WTC11 (cell line): ENCODE results near the gene YWHAH. TPM values are rescaled to one million over a fixed set of nuclear protein-coding genes. Genes with fewer than 3 reads are reported as not detected.

Source experiments
- ATAC-seq: fragments of 200-7000 bp; cut with Tn5 transposase; 2 replicates; pipeline ENCODE4 v1.10.0; 2021; ENCODE audit warnings: mild to moderate bottlenecking, moderate library complexity
- CTCF ChIA-PET: fragments of 300-600 bp; sonication (Branson Sonifier 250); formaldehyde crosslinking; loops from one replicate; lab custom pipeline; 2021; ENCODE audit warnings: antibody characterized with exemption; lab: Charles Lee
- POLR2A ChIA-PET: fragments of 350-600 bp; sonication (Branson Sonifier 250); formaldehyde crosslinking; loops from one replicate; lab custom pipeline; 2021; ENCODE audit warnings: antibody characterized with exemption; lab: Charles Lee
- DNase-seq: peaks from one replicate; pipeline ENCODE4 v3.0.0; 2021; ENCODE audit warnings: low spot score
- H3K27ac Mint-ChIP-seq: 2 replicates; pipeline ENCODE4 v1.8.0; 2021; ENCODE audit warnings: mixed read lengths
- H3K27me3 Mint-ChIP-seq: 2 replicates; pipeline ENCODE4 v1.8.0; 2021; ENCODE audit warnings: low read depth, mild to moderate bottlenecking, moderate library complexity, mixed read lengths
- H3K36me3 Mint-ChIP-seq: 2 replicates; pipeline ENCODE4 v1.8.0; 2021; ENCODE audit warnings: mixed read lengths
- H3K4me1 Mint-ChIP-seq: 2 replicates; pipeline ENCODE4 v1.8.0; 2022; ENCODE audit warnings: mixed read lengths
- H3K4me3 Mint-ChIP-seq: 2 replicates; pipeline ENCODE4 v1.8.0; 2021; ENCODE audit warnings: mild to moderate bottlenecking, moderate library complexity, mixed read lengths
- H3K9me3 Mint-ChIP-seq: 2 replicates; pipeline ENCODE4 v1.8.0; 2021; ENCODE audit warnings: mixed read lengths
- AR ChIP-seq: fragments of 250-450 bp; sonication (Bioruptor Pico); IDR thresholded peaks from 2 replicates; pipeline ENCODE4 v1.9.0; 2021; ENCODE audit warnings: mild to moderate bottlenecking
- ATF3 ChIP-seq: sonication (generic); formaldehyde crosslinking; conservative IDR thresholded peaks from 2 replicates; pipeline ENCODE4 v1.8.1; 2022; ENCODE audit warnings: mild to moderate bottlenecking, missing genetic modification reagents
- CREM ChIP-seq: sonication (generic); formaldehyde crosslinking; IDR thresholded peaks from 2 replicates; pipeline ENCODE4 v1.8.1; 2022; ENCODE audit warnings: mild to moderate bottlenecking, missing genetic modification reagents, moderate library complexity
- CTCF ChIP-seq: fragments of 200-600 bp; IDR thresholded peaks from 2 replicates; pipeline ENCODE4 v1.8.0; 2022; ENCODE audit warnings: antibody characterized with exemption
- E2F4 ChIP-seq: sonication (generic); formaldehyde crosslinking; IDR thresholded peaks from 2 replicates; pipeline ENCODE4 v1.8.1; 2022; ENCODE audit warnings: low read depth, mild to moderate bottlenecking, moderate library complexity, missing genetic modification reagents, borderline replicate concordance
- FOXP1 ChIP-seq: sonication (generic); formaldehyde crosslinking; IDR thresholded peaks from 2 replicates; pipeline ENCODE4 v1.8.0; 2022; ENCODE audit warnings: missing genetic modification reagents, mild to moderate bottlenecking, moderate library complexity, borderline replicate concordance
- GTF2I ChIP-seq: fragments of 250-450 bp; sonication (Bioruptor Pico); conservative IDR thresholded peaks from 2 replicates; pipeline ENCODE4 v1.4.0; 2021; ENCODE audit warnings: mild to moderate bottlenecking
- NR1H2 ChIP-seq: sonication (generic); formaldehyde crosslinking; IDR thresholded peaks from 2 replicates; pipeline ENCODE4 v1.9.0; 2021; ENCODE audit warnings: mild to moderate bottlenecking, moderate library complexity, missing genetic modification reagents
- SOX15 ChIP-seq: fragments of 250-450 bp; sonication (Bioruptor Pico); IDR thresholded peaks from 2 replicates; pipeline ENCODE4 v1.9.0; 2021; ENCODE audit warnings: mild to moderate bottlenecking
- TEAD1 ChIP-seq: sonication (generic); formaldehyde crosslinking; IDR thresholded peaks from 2 replicates; pipeline ENCODE4 v1.8.0; 2022; ENCODE audit warnings: mild to moderate bottlenecking, missing genetic modification reagents
- ZBTB43 ChIP-seq: sonication (generic); formaldehyde crosslinking; IDR thresholded peaks from 2 replicates; pipeline ENCODE4 v1.8.1; 2023; ENCODE audit warnings: mild to moderate bottlenecking, missing genetic modification reagents
- ZNF396 ChIP-seq: fragments of 250-450 bp; sonication (Bioruptor Pico); IDR thresholded peaks from 2 replicates; pipeline ENCODE4 v1.8.0; 2021; ENCODE audit warnings: mild to moderate bottlenecking, moderate library complexity, borderline replicate concordance
- total RNA-seq: library from RNA; stranded (reverse); gene quantifications from 3 replicates; pipeline ENCODE4 v1.2.3, GENCODE V29; 2021
- TF ChIP-seq, protein P1 (sequence below): fragments of 250-450 bp; sonication (Bioruptor Pico); IDR thresholded peaks from 2 replicates; pipeline ENCODE4 v1.8.0; 2021; ENCODE audit warnings: mild to moderate bottlenecking
- TF ChIP-seq, protein P2 (sequence below): sonication (generic); formaldehyde crosslinking; IDR thresholded peaks from 2 replicates; pipeline ENCODE4 v1.8.0; 2022; ENCODE audit warnings: mild to moderate bottlenecking, missing genetic modification reagents
- TF ChIP-seq, protein P3 (sequence below): sonication (generic); formaldehyde crosslinking; IDR thresholded peaks from 2 replicates; pipeline ENCODE4 v1.8.0; 2022; ENCODE audit warnings: mild to moderate bottlenecking, missing genetic modification reagents
- TF ChIP-seq, protein P4 (sequence below): sonication (generic); formaldehyde crosslinking; IDR thresholded peaks from 2 replicates; pipeline ENCODE4 v1.8.1; 2023; ENCODE audit warnings: mild to moderate bottlenecking, missing genetic modification reagents, moderate library complexity
- TF ChIP-seq, protein P5 (sequence below): sonication (generic); formaldehyde crosslinking; IDR thresholded peaks from 2 replicates; pipeline ENCODE4 v1.8.1; 2022; ENCODE audit warnings: mild to moderate bottlenecking, missing genetic modification reagents, moderate library complexity, borderline replicate concordance
- TF ChIP-seq, protein P6 (sequence below): sonication (generic); formaldehyde crosslinking; IDR thresholded peaks from 2 replicates; pipeline ENCODE4 v1.8.0; 2022; ENCODE audit warnings: mild to moderate bottlenecking, missing genetic modification reagents

YWHAH gene
- total RNA-seq, 1 experiment from 2014 or later = 203 TPM

DNA sequence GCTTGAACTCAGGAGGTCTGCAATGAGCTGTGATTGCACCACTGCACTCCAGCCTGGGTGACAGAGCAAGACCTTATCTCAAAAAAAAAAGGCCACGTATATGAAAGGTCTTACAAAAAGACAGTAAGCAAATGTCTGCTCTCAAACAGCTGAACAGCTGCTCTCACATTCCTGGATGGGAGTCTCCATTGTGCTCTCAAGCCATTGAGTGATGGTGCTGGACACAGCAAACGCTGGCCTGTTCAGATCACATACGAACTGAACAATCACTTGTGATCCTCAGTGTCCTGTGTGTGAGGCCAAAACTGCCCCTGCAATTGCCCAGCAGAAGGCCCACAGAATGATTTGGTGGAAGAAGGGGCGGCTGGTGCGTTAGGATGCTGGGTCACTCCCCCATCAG lies 34.4 kb upstream of the YWHAH start:
- TF ChIP-seq, protein P1, sequence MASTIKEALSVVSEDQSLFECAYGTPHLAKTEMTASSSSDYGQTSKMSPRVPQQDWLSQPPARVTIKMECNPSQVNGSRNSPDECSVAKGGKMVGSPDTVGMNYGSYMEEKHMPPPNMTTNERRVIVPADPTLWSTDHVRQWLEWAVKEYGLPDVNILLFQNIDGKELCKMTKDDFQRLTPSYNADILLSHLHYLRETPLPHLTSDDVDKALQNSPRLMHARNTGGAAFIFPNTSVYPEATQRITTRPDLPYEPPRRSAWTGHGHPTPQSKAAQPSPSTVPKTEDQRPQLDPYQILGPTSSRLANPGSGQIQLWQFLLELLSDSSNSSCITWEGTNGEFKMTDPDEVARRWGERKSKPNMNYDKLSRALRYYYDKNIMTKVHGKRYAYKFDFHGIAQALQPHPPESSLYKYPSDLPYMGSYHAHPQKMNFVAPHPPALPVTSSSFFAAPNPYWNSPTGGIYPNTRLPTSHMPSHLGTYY = no peak
- TF ChIP-seq E2F4 (no peak), TEAD1 (CRISPR knock-in tag) (no peak), ZBTB43 (CRISPR knock-in tag) (no peak), ATF3 (CRISPR knock-in tag) (no peak), SOX15 (CRISPR knock-in tag) (no peak), FOXP1 (CRISPR knock-in tag) (no peak), GTF2I (CRISPR knock-in tag) (no peak), NR1H2 (no peak), ZNF396 (CRISPR knock-in tag) (no peak), CTCF (no peak), AR (CRISPR knock-in tag) (no peak), CREM (no peak)
- TF ChIP-seq, protein P2, sequence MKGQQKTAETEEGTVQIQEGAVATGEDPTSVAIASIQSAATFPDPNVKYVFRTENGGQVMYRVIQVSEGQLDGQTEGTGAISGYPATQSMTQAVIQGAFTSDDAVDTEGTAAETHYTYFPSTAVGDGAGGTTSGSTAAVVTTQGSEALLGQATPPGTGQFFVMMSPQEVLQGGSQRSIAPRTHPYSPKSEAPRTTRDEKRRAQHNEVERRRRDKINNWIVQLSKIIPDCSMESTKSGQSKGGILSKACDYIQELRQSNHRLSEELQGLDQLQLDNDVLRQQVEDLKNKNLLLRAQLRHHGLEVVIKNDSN (CRISPR knock-in tag) = no peak
- TF ChIP-seq, protein P3, sequence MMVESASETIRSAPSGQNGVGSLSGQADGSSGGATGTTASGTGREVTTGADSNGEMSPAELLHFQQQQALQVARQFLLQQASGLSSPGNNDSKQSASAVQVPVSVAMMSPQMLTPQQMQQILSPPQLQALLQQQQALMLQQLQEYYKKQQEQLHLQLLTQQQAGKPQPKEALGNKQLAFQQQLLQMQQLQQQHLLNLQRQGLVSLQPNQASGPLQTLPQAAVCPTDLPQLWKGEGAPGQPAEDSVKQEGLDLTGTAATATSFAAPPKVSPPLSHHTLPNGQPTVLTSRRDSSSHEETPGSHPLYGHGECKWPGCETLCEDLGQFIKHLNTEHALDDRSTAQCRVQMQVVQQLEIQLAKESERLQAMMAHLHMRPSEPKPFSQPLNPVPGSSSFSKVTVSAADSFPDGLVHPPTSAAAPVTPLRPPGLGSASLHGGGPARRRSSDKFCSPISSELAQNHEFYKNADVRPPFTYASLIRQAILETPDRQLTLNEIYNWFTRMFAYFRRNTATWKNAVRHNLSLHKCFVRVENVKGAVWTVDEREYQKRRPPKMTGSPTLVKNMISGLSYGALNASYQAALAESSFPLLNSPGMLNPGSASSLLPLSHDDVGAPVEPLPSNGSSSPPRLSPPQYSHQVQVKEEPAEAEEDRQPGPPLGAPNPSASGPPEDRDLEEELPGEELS = no peak
- TF ChIP-seq, protein P4, sequence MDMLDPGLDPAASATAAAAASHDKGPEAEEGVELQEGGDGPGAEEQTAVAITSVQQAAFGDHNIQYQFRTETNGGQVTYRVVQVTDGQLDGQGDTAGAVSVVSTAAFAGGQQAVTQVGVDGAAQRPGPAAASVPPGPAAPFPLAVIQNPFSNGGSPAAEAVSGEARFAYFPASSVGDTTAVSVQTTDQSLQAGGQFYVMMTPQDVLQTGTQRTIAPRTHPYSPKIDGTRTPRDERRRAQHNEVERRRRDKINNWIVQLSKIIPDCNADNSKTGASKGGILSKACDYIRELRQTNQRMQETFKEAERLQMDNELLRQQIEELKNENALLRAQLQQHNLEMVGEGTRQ (CRISPR knock-in tag) = no peak
- TF ChIP-seq, protein P5, sequence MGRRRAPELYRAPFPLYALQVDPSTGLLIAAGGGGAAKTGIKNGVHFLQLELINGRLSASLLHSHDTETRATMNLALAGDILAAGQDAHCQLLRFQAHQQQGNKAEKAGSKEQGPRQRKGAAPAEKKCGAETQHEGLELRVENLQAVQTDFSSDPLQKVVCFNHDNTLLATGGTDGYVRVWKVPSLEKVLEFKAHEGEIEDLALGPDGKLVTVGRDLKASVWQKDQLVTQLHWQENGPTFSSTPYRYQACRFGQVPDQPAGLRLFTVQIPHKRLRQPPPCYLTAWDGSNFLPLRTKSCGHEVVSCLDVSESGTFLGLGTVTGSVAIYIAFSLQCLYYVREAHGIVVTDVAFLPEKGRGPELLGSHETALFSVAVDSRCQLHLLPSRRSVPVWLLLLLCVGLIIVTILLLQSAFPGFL (CRISPR knock-in tag) = no peak
- TF ChIP-seq, protein P6, sequence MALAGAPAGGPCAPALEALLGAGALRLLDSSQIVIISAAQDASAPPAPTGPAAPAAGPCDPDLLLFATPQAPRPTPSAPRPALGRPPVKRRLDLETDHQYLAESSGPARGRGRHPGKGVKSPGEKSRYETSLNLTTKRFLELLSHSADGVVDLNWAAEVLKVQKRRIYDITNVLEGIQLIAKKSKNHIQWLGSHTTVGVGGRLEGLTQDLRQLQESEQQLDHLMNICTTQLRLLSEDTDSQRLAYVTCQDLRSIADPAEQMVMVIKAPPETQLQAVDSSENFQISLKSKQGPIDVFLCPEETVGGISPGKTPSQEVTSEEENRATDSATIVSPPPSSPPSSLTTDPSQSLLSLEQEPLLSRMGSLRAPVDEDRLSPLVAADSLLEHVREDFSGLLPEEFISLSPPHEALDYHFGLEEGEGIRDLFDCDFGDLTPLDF (CRISPR knock-in tag) = no peak
- TF ChIP-seq, all 79 proteins: peak for 0
- Mint-ChIP-seq H3K27ac (no peak overlapping the region), H3K4me1 (no peaks in the 10 kb centered on the region), H3K36me3 (peaks cover 4% of the 10 kb centered on the region), H3K27me3 (no peaks in the 10 kb centered on the region), H3K9me3 (no peaks in the 10 kb centered on the region), H3K4me3 (no peak overlapping the region)
- POLR2A ChIA-PET = no interaction called here
- no peak for ATAC-seq
- DNase-seq = no peak
- CTCF ChIA-PET = interaction anchor here (1.2 kb wide), 1 partner anchor 60 kb away, joined by 6 read pairs; no protein-coding TSS in a partner anchor
